Lung (tissue), 12 donors: ENCODE data around the gene MKI67. TPM values are rescaled to one million over a fixed set of nuclear protein-coding genes. Genes with fewer than 3 reads are reported as not detected.

ENCODE experiments used
- ATAC-seq: fragments of 200-7000 bp; cut with Tn5 transposase; one replicate; pipeline ENCODE4 v1.9.1; 2020; ENCODE audit warnings: moderate number of reproducible peaks; ENCODE audit not compliant: insufficient read depth, low FRiP score
- DNase-seq, 3 donors: peaks; one replicate each; pipeline ENCODE4 v3.0.0-alpha.2; 2013 to 2017
- H3K27ac ChIP-seq, 2 donors: one replicate each; pipeline ENCODE4 v1.5.1; 2013; ENCODE audit warnings: mild to moderate bottlenecking in 2 of 2, moderate library complexity in 2 of 2, control low read depth in 1 of 2, inconsistent platforms in 1 of 2, low read depth in 1 of 2, low read length in 1 of 2
- H3K27me3 ChIP-seq, 3 donors: one replicate each; pipeline ENCODE4 v1.5.1; 2013; ENCODE audit warnings: low read length in 2 of 3; ENCODE audit not compliant: control insufficient read depth in 3 of 3, insufficient read depth in 3 of 3
- H3K36me3 ChIP-seq, 4 donors: one replicate each; pipeline ENCODE4 v1.5.1; 2013; ENCODE audit warnings: low read length in 4 of 4, mild to moderate bottlenecking in 1 of 4, moderate library complexity in 1 of 4; ENCODE audit not compliant: control insufficient read depth in 4 of 4, insufficient read depth in 4 of 4
- H3K4me1 ChIP-seq, 5 donors: one replicate each; pipeline ENCODE4 v1.5.1; 2013; ENCODE audit warnings: low read length in 5 of 5, mild to moderate bottlenecking in 2 of 5, moderate library complexity in 1 of 5; ENCODE audit not compliant: control insufficient read depth in 5 of 5, insufficient read depth in 5 of 5
- H3K4me3 ChIP-seq: one replicate; pipeline ENCODE4 v1.5.1; 2013; ENCODE audit warnings: mild to moderate bottlenecking, control low read depth, moderate library complexity
- H3K9ac ChIP-seq, 2 donors: one replicate each; pipeline ENCODE4 v1.5.1; 2013; ENCODE audit warnings: low read length in 2 of 2, control low read depth in 1 of 2; ENCODE audit not compliant: insufficient read depth in 1 of 2
- H3K9me3 ChIP-seq, 4 donors: one replicate each; pipeline ENCODE4 v1.5.1; 2013; ENCODE audit warnings: low read length in 3 of 4, mild to moderate bottlenecking in 1 of 4, moderate library complexity in 1 of 4; ENCODE audit not compliant: control insufficient read depth in 4 of 4, insufficient read depth in 3 of 4
- WGBS, 2 donors: extraction: QIAGEN DNeasy Blood & Tissue Kit; methylation state at CpG; one replicate each; pipeline ENCODE4 v1.1.7; 2013; 5-methylcytosine and 5-hydroxymethylcytosine counted together
- polyA plus RNA-seq, 2 donors: library from polyadenylated mRNA; stranded (reverse); fragments of 200-250 nt; gene quantifications; one replicate each; pipeline ENCODE4 v1.2.1, GENCODE V29; 2013
- total RNA-seq, 2 donors: library from RNA; depleted of rRNA in 1 of 2; stranded (reverse); fragments of >200 nt in 1 of 2; gene quantifications; one replicate each; pipeline ENCODE4 v1.2.1, GENCODE V29; 2014 to 2021
- TF ChIP-seq, protein P1 (sequence below): IDR thresholded peaks from 2 replicates; pipeline ENCODE4 v1.5.1; 2012; ENCODE audit warnings: mild to moderate bottlenecking; ENCODE audit errors: control extremely low read depth, extremely low read depth
- donor health status: control.
- donor health status: control.
- donor health status: Bipolar disorder and iron deficiency.
- donor health status: healthy.
- donor health status: DM: yes; HTN: yes; CAD: no.

Gene MKI67
- total and polyA plus RNA-seq, 4 donors: 1.0 to 8.6 (median 2.1) TPM

DNA sequence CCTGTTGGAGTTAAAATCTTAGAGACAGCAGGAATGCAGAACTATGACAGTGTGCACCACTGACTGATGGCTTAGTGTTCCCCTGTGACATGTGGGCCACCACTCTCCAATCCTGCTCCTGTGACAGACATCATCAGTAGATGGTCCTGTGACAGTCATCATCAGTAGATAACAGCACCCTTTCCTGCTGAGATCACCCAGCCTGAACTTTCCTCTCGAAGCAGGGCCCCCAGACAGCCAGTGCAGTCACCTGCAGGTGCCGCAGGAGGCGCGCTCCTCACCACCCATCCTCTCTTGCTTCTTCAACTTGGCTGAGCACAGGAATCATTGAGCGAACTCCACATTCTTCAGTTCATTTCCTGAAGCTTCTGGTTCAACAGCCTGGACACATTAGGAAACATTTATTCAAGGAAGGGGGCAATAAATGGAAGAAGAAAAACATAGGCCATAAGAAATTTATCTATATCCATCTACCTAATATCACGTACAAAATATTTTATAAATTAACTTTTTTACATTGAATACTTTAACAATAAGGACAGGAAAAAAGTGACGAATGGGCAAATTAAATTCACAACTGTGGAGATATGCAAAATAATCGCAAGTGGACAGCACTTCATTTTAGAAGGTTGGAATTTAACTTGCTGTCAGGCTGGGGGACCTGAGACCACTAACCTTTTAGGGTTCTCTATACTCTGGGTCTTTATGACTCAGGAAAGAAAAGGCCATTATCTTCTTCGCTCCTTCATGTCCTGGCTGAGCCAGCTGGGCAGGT lies 32.0 kb upstream of the MKI67 start:
- no peak overlapping the region for H3K4me3 ChIP-seq
- TF ChIP-seq, protein P1, sequence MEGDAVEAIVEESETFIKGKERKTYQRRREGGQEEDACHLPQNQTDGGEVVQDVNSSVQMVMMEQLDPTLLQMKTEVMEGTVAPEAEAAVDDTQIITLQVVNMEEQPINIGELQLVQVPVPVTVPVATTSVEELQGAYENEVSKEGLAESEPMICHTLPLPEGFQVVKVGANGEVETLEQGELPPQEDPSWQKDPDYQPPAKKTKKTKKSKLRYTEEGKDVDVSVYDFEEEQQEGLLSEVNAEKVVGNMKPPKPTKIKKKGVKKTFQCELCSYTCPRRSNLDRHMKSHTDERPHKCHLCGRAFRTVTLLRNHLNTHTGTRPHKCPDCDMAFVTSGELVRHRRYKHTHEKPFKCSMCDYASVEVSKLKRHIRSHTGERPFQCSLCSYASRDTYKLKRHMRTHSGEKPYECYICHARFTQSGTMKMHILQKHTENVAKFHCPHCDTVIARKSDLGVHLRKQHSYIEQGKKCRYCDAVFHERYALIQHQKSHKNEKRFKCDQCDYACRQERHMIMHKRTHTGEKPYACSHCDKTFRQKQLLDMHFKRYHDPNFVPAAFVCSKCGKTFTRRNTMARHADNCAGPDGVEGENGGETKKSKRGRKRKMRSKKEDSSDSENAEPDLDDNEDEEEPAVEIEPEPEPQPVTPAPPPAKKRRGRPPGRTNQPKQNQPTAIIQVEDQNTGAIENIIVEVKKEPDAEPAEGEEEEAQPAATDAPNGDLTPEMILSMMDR: no peak
- 91 to 94% methylated on average over 9 of the region's 9 CpGs for WGBS, 2 donors
- H3K9ac ChIP-seq: no peak overlapping the region
- no peaks in the 10 kb centered on the region for H3K36me3 ChIP-seq
- peaks cover 0 to 2% (median 0%) of the 10 kb centered on the region in 3 donors for H3K27me3 ChIP-seq
- ATAC-seq: no peak
- H3K27ac ChIP-seq: no peak overlapping the region
- no peaks in the 10 kb centered on the region for H3K4me1 ChIP-seq
- peaks cover 0 to 2% (median 0%) of the 10 kb centered on the region in 4 donors for H3K9me3 ChIP-seq
- no peak for DNase-seq

DNA sequence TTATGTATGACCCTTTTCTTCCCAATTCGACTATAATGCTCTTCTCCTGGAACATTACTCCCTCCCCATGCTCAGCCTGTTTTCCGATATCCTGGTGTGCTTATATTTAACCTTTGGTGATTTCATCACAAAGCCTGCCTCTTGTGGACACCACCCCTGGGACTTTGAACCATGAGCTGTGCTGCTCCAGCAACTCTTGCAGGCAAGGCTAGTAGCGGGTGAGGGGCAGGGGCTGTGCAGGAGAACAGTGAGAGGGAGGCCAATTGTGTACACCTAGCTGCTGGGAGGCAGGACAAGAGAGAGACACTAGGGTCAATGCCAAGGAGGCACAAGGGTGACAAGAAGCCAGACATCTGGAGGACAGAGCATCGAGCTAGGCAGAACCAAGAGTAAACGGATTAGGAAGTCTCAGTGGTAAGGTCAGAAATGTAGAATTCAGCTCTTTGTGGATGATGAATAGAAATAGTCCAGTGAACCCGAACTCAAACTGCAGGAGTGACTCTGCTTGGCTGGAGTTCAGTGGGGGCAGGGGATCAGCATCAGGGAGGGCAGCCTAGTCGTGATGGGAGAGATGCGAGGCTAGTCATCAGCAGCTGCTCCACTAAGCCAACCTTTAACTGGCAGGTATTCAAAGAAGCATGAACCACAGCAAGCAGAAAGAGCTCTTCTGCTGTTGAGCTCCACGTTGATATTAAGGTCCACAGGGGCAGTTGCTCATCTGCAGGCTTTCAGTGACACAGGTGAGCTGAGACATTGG lies 31.0 kb upstream of the MKI67 start:
- no peak overlapping the region for H3K27ac ChIP-seq
- H3K9me3 ChIP-seq: peaks cover 0 to 2% (median 0%) of the 10 kb centered on the region in 4 donors

DNA sequence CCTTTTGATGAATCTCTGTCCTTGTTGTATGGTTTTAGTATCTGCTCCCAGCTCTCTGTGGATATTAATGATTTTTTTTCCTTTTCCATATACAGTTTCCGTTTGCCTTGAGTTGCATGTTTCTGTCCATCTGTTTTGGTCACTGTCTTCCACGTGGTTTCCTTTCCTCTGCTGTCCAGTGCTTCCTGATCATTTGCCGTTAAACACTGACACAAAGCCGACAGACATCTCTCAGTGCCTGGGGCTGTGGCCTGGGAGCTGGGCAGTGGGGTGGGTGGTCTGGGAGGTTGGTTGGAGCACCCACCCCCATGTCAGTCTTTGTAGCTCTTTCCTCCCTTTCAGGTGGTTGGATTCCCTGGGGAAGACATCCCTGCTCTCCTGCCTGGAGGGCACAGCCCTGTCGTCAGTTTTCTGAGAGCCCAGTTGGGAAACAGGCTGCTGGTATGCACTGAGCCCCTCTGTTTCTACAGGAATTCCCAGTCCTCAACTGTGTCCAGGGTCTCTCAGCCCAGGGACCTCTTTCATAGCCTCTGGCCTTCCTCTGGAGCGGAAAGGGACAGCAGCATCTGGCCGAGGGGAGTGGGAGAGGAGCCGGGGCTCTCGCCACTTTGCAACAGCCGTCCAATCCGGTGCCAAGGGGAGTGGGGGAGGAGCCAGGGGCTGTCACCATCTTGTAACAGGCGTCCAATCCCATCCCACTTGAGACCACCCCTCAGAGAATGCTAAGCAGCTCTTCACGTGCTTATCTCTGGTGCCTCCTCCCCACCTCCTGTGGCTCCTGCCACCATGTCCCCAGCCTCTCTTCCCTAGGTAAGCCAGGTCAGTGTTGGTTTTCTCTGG lies 26.7 kb upstream of the MKI67 start:
- WGBS, 2 donors: 61 to 74% methylated on average over 13 of the region's 13 CpGs
- ATAC-seq (no peak), DNase-seq (no peak)
- TF ChIP-seq, protein P1: no peak
- Histone ChIP-seq H3K27me3 (peaks cover 4 to 19% (median 12%) of the 10 kb centered on the region in 3 donors), H3K9ac (no peak overlapping the region), H3K4me1 (peaks cover 0 to 5% (median 0%) of the 10 kb centered on the region in 5 donors), H3K4me3 (no peak overlapping the region), H3K36me3 (no peaks in the 10 kb centered on the region), H3K9me3 (peaks cover 0 to 6% (median 0%) of the 10 kb centered on the region in 4 donors), H3K27ac (no peak overlapping the region)

More for the DNA sequence above, 31.0 kb upstream of the MKI67 start:
- Histone ChIP-seq H3K4me3 (no peak overlapping the region), H3K27me3 (peaks cover 0 to 7% (median 4%) of the 10 kb centered on the region in 3 donors), H3K4me1 (no peaks in the 10 kb centered on the region), H3K9ac (no peak overlapping the region), H3K36me3 (no peaks in the 10 kb centered on the region)
- TF ChIP-seq, protein P1: no peak
- DNase-seq (no peak), ATAC-seq (no peak)
- 77 to 86% methylated on average over 9 of the region's 9 CpGs for WGBS, 2 donors
